H1 (cell line): ENCODE measurements around the gene PATJ. TPM values are rescaled to one million over a fixed set of nuclear protein-coding genes. Genes with fewer than 3 reads are reported as not detected.

Experiments used
- CTCF ChIA-PET: fragments of 300-600 bp; sonication (Branson Sonifier 250); formaldehyde crosslinking; loops from one replicate; lab custom pipeline; 2021; ENCODE audit not compliant: partially characterized antibody; lab: Charles Lee
- POLR2A ChIA-PET: fragments of 300-600 bp; sonication (Branson Sonifier 250); formaldehyde crosslinking; loops from one replicate; lab custom pipeline; 2021; ENCODE audit warnings: inconsistent platforms; ENCODE audit not compliant: partially characterized antibody; lab: Charles Lee
- DNase-seq, 2 experiments: peaks; one replicate each; pipeline versions ENCODE4 v3.0.0 to v3.0.0-alpha.2; 2010 to 2022; ENCODE audit warnings: low spot score in 2 of 2, low read depth in 1 of 2, mixed read lengths in 1 of 2
- FAIRE-seq: peaks from 2 replicates; lab custom pipeline; 2011; peaks lifted over from hg19 to GRCh38; lab: Jason Lieb, UNC
- H2AFZ ChIP-seq: 2 replicates; pipeline ENCODE4 v1.8.1; 2012; ENCODE audit warnings: low read length, inconsistent platforms
- H2AK5ac ChIP-seq: 2 replicates; pipeline ENCODE4 v1.6.1; 2013; ENCODE audit warnings: low read depth, low read length
- H2BK120ac ChIP-seq: replicated peaks from 2 replicates; pipeline ENCODE3; 2013; ENCODE audit warnings: low read depth, low read length, inconsistent platforms
- H2BK12ac ChIP-seq: 2 replicates; pipeline ENCODE4 v1.6.1; 2013; ENCODE audit warnings: low read depth, low read length
- H2BK15ac ChIP-seq: 2 replicates; pipeline ENCODE4 v1.6.1; 2013; ENCODE audit warnings: low read length
- H2BK20ac ChIP-seq: 2 replicates; pipeline ENCODE4 v1.6.1; 2013; ENCODE audit warnings: low read length
- H2BK5ac ChIP-seq: 2 replicates; pipeline ENCODE4 v1.6.1; 2013; ENCODE audit warnings: low read depth, low read length
- H3K14ac ChIP-seq: 2 replicates; pipeline ENCODE4 v1.6.1; 2013; ENCODE audit warnings: inconsistent platforms; ENCODE audit not compliant: insufficient read length
- H3K18ac ChIP-seq: 2 replicates; pipeline ENCODE4 v1.6.1; 2013; ENCODE audit warnings: low read length; ENCODE audit errors: extremely low read depth
- H3K23ac ChIP-seq: 2 replicates; pipeline ENCODE4 v1.6.1; 2013; ENCODE audit warnings: inconsistent platforms; ENCODE audit not compliant: insufficient read length
- H3K23me2 ChIP-seq: 2 replicates; pipeline ENCODE4 v1.6.1; 2013; ENCODE audit warnings: low read depth, low read length
- H3K27ac ChIP-seq: 2 replicates; pipeline ENCODE4 v1.6.1; 2011; ENCODE audit warnings: low read depth, low read length, inconsistent platforms
- H3K27me3 ChIP-seq, 4 experiments: replicated peaks in 1 of 4; 1 replicate in 1 of 4; 2 replicates in 3 of 4; pipeline versions ENCODE4 v1.6.1 to v1.8.1; 2011 to 2013; ENCODE audit warnings: low read length in 3 of 4, mild to moderate bottlenecking in 3 of 4, inconsistent platforms in 2 of 4, mixed read lengths in 2 of 4, moderate library complexity in 1 of 4; ENCODE audit not compliant: control insufficient read depth in 3 of 4, insufficient read depth in 3 of 4; ENCODE audit errors: extremely low read depth in 1 of 4
- H3K36me3 ChIP-seq, 4 experiments: 2 replicates each; pipeline versions ENCODE4 v1.6.1 to v1.8.1; 2011 to 2013; ENCODE audit warnings: mild to moderate bottlenecking in 4 of 4, low read length in 3 of 4, moderate library complexity in 2 of 4, control low read depth in 1 of 4, inconsistent platforms in 1 of 4; ENCODE audit not compliant: insufficient read depth in 4 of 4, control insufficient read depth in 2 of 4
- H3K4ac ChIP-seq: replicated peaks from 2 replicates; pipeline ENCODE3; 2013; ENCODE audit warnings: low read length, low read depth, mixed read lengths, inconsistent platforms; ENCODE audit not compliant: insufficient read length
- H3K4me1 ChIP-seq, 4 experiments: replicated peaks in 1 of 4; 1 replicate in 1 of 4; 2 replicates in 3 of 4; pipeline versions ENCODE4 v1.6.1 to v1.8.1; 2011 to 2013; ENCODE audit warnings: low read length in 3 of 4, inconsistent platforms in 2 of 4, mixed read lengths in 1 of 4; ENCODE audit not compliant: insufficient read depth in 4 of 4, control insufficient read depth in 3 of 4
- H3K4me2 ChIP-seq, 2 experiments: 2 replicates each; pipeline versions ENCODE4 v1.6.1 to v1.8.1; 2011 to 2013; ENCODE audit warnings: low read depth in 2 of 2, low read length in 2 of 2, control low read depth in 1 of 2, inconsistent platforms in 1 of 2, mild to moderate bottlenecking in 1 of 2; ENCODE audit not compliant: insufficient read depth in 1 of 2
- H3K4me3 ChIP-seq, 4 experiments: fragments of 200-600, 300-600 bp in 1 of 4; sonication (generic), shearing (Covaris generic), sonication (Bioruptor Twin) in 1 of 4; 2 replicates each; pipeline versions ENCODE4 v1.5.1 to v1.8.1; 2011 to 2016; ENCODE audit warnings: low read length in 4 of 4, low read depth in 3 of 4, control low read depth in 2 of 4, inconsistent platforms in 2 of 4, mild to moderate bottlenecking in 2 of 4, mixed read lengths in 1 of 4, moderate library complexity in 1 of 4; ENCODE audit not compliant: insufficient read depth in 2 of 4; ENCODE audit errors: extremely low read depth in 1 of 4
- H3K56ac ChIP-seq: replicated peaks from 2 replicates; pipeline ENCODE3; 2013; ENCODE audit warnings: low read depth, mild to moderate bottlenecking, mixed read lengths, low read length, inconsistent platforms; ENCODE audit not compliant: insufficient read length
- H3K79me1 ChIP-seq: 2 replicates; pipeline ENCODE4 v1.6.1; 2013; ENCODE audit warnings: low read depth, low read length, control low read depth
- H3K79me2 ChIP-seq, 2 experiments: 2 replicates each; pipeline versions ENCODE4 v1.6.1 to v1.8.1; 2012 to 2013; ENCODE audit warnings: low read length in 2 of 2, mild to moderate bottlenecking in 2 of 2, inconsistent platforms in 1 of 2; ENCODE audit not compliant: insufficient read depth in 2 of 2, control insufficient read depth in 1 of 2
- H3K9ac ChIP-seq, 4 experiments: replicated peaks in 1 of 4; 1 replicate in 1 of 4; 2 replicates in 3 of 4; pipeline versions ENCODE4 v1.6.1 to v1.8.1; 2011 to 2013; ENCODE audit warnings: low read depth in 3 of 4, low read length in 3 of 4, control low read depth in 2 of 4, mild to moderate bottlenecking in 2 of 4, moderate library complexity in 2 of 4, inconsistent platforms in 1 of 4; ENCODE audit errors: extremely low read depth in 1 of 4
- H3K9me3 ChIP-seq, 2 experiments: 2 replicates each; pipeline versions ENCODE4 v1.6.1 to v1.8.1; 2012 to 2013; ENCODE audit warnings: mild to moderate bottlenecking in 2 of 2, moderate library complexity in 2 of 2, control low read depth in 1 of 2, inconsistent platforms in 1 of 2, low read depth in 1 of 2, low read length in 1 of 2, mixed read lengths in 1 of 2; ENCODE audit not compliant: insufficient read depth in 2 of 2
- H4K20me1 ChIP-seq, 2 experiments: replicated peaks in 1 of 2; 2 replicates each; pipeline versions ENCODE3 to v1.8.1; 2011 to 2013; ENCODE audit warnings: inconsistent platforms in 2 of 2, low read length in 2 of 2, mild to moderate bottlenecking in 1 of 2; ENCODE audit not compliant: insufficient read depth in 2 of 2, control insufficient read depth in 1 of 2
- H4K5ac ChIP-seq: 2 replicates; pipeline ENCODE4 v1.6.1; 2013; ENCODE audit warnings: low read length, low read depth, mixed read lengths, inconsistent platforms; ENCODE audit not compliant: insufficient read length
- H4K8ac ChIP-seq: 2 replicates; pipeline ENCODE4 v1.8.0; 2013; ENCODE audit warnings: mild to moderate bottlenecking, moderate library complexity, low read length, inconsistent platforms; ENCODE audit not compliant: insufficient read depth; ENCODE audit errors: extremely low read depth
- H4K91ac ChIP-seq: replicated peaks from 2 replicates; pipeline ENCODE3; 2013; ENCODE audit warnings: low read length, mixed read lengths, inconsistent platforms; ENCODE audit not compliant: insufficient read length
- CEBPB ChIP-seq: IDR thresholded peaks from 2 replicates; pipeline ENCODE4 v1.6.1; 2012; ENCODE audit warnings: low read depth, low read length
- CTBP2 ChIP-seq: IDR thresholded peaks from 2 replicates; pipeline ENCODE4 v1.7.0; 2011; ENCODE audit warnings: borderline replicate concordance, mild to moderate bottlenecking, moderate library complexity, mixed read lengths, low read length; ENCODE audit not compliant: insufficient read depth, insufficient read length
- CTCF ChIP-seq, 3 experiments: IDR thresholded peaks; 1 replicate in 2 of 3; 2 replicates in 1 of 3; pipeline versions ENCODE4 v1.5.1 to v1.6.1; 2011; ENCODE audit warnings: low read length in 3 of 3, mild to moderate bottlenecking in 3 of 3, inconsistent platforms in 2 of 3, low read depth in 1 of 3, moderate library complexity in 1 of 3; ENCODE audit not compliant: insufficient read depth in 1 of 3; ENCODE audit errors: control extremely low read depth in 1 of 3
- HDAC2 ChIP-seq, 2 experiments: fragments of 300-600 bp in 1 of 2; sonication (generic) in 1 of 2; IDR thresholded peaks; 2 replicates each; pipeline ENCODE4 v1.6.1; 2011 to 2012; ENCODE audit warnings: low read depth in 2 of 2, low read length in 2 of 2, mild to moderate bottlenecking in 2 of 2, moderate library complexity in 2 of 2, borderline replicate concordance in 1 of 2, inconsistent platforms in 1 of 2
- NANOG ChIP-seq: IDR thresholded peaks from 2 replicates; pipeline ENCODE4 v1.6.1; 2011; ENCODE audit warnings: low read length, low read depth, mild to moderate bottlenecking, inconsistent platforms; ENCODE audit not compliant: insufficient read depth, poor library complexity, severe bottlenecking
- RXRA ChIP-seq: IDR thresholded peaks from 2 replicates; pipeline ENCODE4 v1.6.1; 2011; ENCODE audit warnings: low read depth, mild to moderate bottlenecking, low read length, moderate library complexity; ENCODE audit not compliant: insufficient read depth
- TAF1 ChIP-seq: IDR thresholded peaks from 2 replicates; pipeline ENCODE4 v1.6.1; 2011; ENCODE audit warnings: mild to moderate bottlenecking, low read depth, low read length
- ZNF274 ChIP-seq: IDR thresholded peaks from 2 replicates; pipeline ENCODE4 v1.7.0; 2012; ENCODE audit warnings: low read length, borderline replicate concordance; ENCODE audit errors: extremely low read depth
- WGBS, 2 experiments: shearing (Covaris generic) in 1 of 2; methylation state at CpG; one replicate each; pipeline versions ENCODE4 v1.1.6 to v1.1.7; 2013 to 2015; ENCODE audit warnings: low lambda C conversion rate in 2 of 2, mixed read lengths in 2 of 2, inconsistent platforms in 1 of 2, low coverage in 1 of 2, missing lambda C conversion rate in 1 of 2; ENCODE audit not compliant: insufficient replicate concordance in 2 of 2, insufficient coverage in 1 of 2, insufficient read length in 1 of 2; ENCODE audit errors: extremely low coverage in 1 of 2, missing lambda C conversion rate in 1 of 2; 5-methylcytosine and 5-hydroxymethylcytosine counted together
- polyA plus RNA-seq, 7 experiments: library from polyadenylated mRNA; depleted of rRNA in 3 of 7; stranded (reverse) in 5 of 7; unstranded in 2 of 7; fragments of >200 nt in 5 of 7; fragments of 200-250 nt in 2 of 7; gene quantifications; 1 replicate in 5 of 7; 2 replicates in 1 of 7; 4 replicates in 1 of 7; pipeline versions ENCODE4 v1.2.1 to v1.2.3, GENCODE V29; 2011 to 2013; ENCODE audit warnings: missing spikeins in 2 of 7, mixed read lengths in 2 of 7
- total RNA-seq: library from RNA; stranded (reverse); fragmentation: NEBNext Ultra II Directional; extraction: Animal tissue kit (Norgen Biotek cat#: 25700); gene quantifications from 2 replicates; pipeline ENCODE4 v1.2.1, GENCODE V29; 2021

Gene PATJ
- total and polyA plus RNA-seq, 2 of the 8 experiments (the other 6 are each of a cell fraction or from before 2014, with no cell fraction given): 8.2 to 55.6 TPM

- ChIA-PET CTCF (interaction anchor here (0.9 to 2.0 kb wide), 10 partner anchors 8 to 105 kb away, joined by 3 to 7 read pairs (median 4); no protein-coding TSS in a partner anchor), POLR2A (no interaction called here)
- 94% methylated on average over 7 of the region's 7 CpGs; no CpG with 5 or more reads in 1 of the 2 experiments for WGBS, 2 experiments
- Histone ChIP-seq H2BK120ac (no peak overlapping the region), H2BK15ac (no peak overlapping the region), H2AK5ac (no peak overlapping the region), H2BK20ac (no peak overlapping the region), H3K79me1 (no peaks in the 10 kb centered on the region; the same call in 1 of the 2 replicates), H4K5ac (no peak overlapping the region), H4K91ac (no peak overlapping the region), H2BK5ac (no peak overlapping the region), H3K27ac (no peak overlapping the region), H3K14ac (no peak overlapping the region), H3K4me2 (no peak overlapping the region), H2AFZ (no peak overlapping the region), H3K9ac (no peak overlapping the region), H3K79me2 (no peaks in the 10 kb centered on the region), H3K23ac (no peak overlapping the region), H4K8ac (no peak overlapping the region), H3K4me3 (no peak overlapping the region), H3K36me3 (no peaks in the 10 kb centered on the region), H3K4ac (no peak overlapping the region), H4K20me1 (no peaks in the 10 kb centered on the region), H3K27me3 (no peaks in the 10 kb centered on the region), H3K23me2 (no peaks in the 10 kb centered on the region), H2BK12ac (no peak overlapping the region), H3K4me1 (peaks cover 3 to 12% (median 7%) of the 10 kb centered on the region in 4 experiments; a peak in 6 of 7 replicates), H3K56ac (no peak overlapping the region), H3K18ac (no peak overlapping the region), H3K9me3 (no peaks in the 10 kb centered on the region)
- DNase-seq: no peak
- TF ChIP-seq RXRA: no peak
- no peak for TF ChIP-seq NANOG
- TF ChIP-seq TAF1: no peak
- TF ChIP-seq CEBPB: peak; percentile 45; the same call in 1 of the 2 replicates
- peak in 1 of 3 experiments; percentile 44; a peak in 1 of 4 replicates for TF ChIP-seq CTCF (IDR thresholded peaks at IDR 0.05; ENCODE audit: control extremely low read depth in 1 of 3, insufficient read depth in 1 of 3, low read depth in 1 of 3, low read length in 3 of 3)
- no peak for TF ChIP-seq CTBP2
- TF ChIP-seq ZNF274: no peak
- TF ChIP-seq HDAC2 (IDR thresholded peaks at IDR 0.05; ENCODE audit: borderline replicate concordance in 1 of 2, low read depth in 2 of 2, low read length in 2 of 2): no peak
- peak; percentile 68 for FAIRE-seq
These were observed 296.5 kb downstream of the PATJ start for GRCh38 chr1:62038594-62039284.
